CD4-positive, alpha-beta memory T cell (primary cell): ENCODE results near the gene GSC. TPM values are rescaled to one million over a fixed set of nuclear protein-coding genes. Genes with fewer than 3 reads are reported as not detected.

Source experiments
- CTCF ChIA-PET: fragments of 350-600 bp; sonication (Branson Sonifier 250); formaldehyde crosslinking; loops from one replicate; lab custom pipeline; 2021; ENCODE audit warnings: inconsistent platforms; ENCODE audit not compliant: partially characterized antibody; lab: Charles Lee
- POLR2A ChIA-PET: fragments of 350-600 bp; sonication (Branson Sonifier 250); formaldehyde crosslinking; loops from one replicate; lab custom pipeline; 2021; ENCODE audit not compliant: partially characterized antibody; lab: Charles Lee
- DNase-seq, 5 donors: peaks; one replicate each; pipeline versions ENCODE4 v3.0.0 to v3.0.0-alpha.2; 2020 to 2022; ENCODE audit warnings: mixed read lengths in 1 of 5
- H3K27ac ChIP-seq: one replicate; pipeline ENCODE4 v1.7.0; 2013; ENCODE audit warnings: low read depth, low read length
- H3K27me3 ChIP-seq: 2 replicates; pipeline ENCODE4 v1.7.0; 2013; ENCODE audit warnings: mild to moderate bottlenecking, low read length, moderate library complexity; ENCODE audit not compliant: insufficient read depth
- H3K36me3 ChIP-seq: 2 replicates; pipeline ENCODE4 v1.7.0; 2013; ENCODE audit warnings: mild to moderate bottlenecking, low read length, moderate library complexity; ENCODE audit not compliant: insufficient read depth
- H3K4me1 ChIP-seq: 2 replicates; pipeline ENCODE4 v1.7.0; 2013; ENCODE audit warnings: mild to moderate bottlenecking, low read length, moderate library complexity; ENCODE audit not compliant: insufficient read depth
- H3K4me3 ChIP-seq, 2 donors: one replicate each; pipeline ENCODE4 v1.7.0; 2013; ENCODE audit warnings: low read length in 2 of 2, mild to moderate bottlenecking in 1 of 2
- H3K9me3 ChIP-seq, 2 donors: one replicate each; pipeline ENCODE4 v1.7.0; 2013; ENCODE audit warnings: low read length in 2 of 2, control low read depth in 1 of 2; ENCODE audit not compliant: control insufficient read depth in 1 of 2
- H3K27ac Mint-ChIP-seq, 7 donors: one replicate each; pipeline ENCODE4 v1.8.0; 2020 to 2021; ENCODE audit warnings: mixed read lengths in 7 of 7, mild to moderate bottlenecking in 6 of 7, inconsistent platforms in 3 of 7, moderate library complexity in 3 of 7
- H3K27me3 Mint-ChIP-seq, 2 donors: one replicate each; pipeline ENCODE4 v1.8.0; 2020 to 2021; ENCODE audit warnings: mixed read lengths in 2 of 2
- H3K36me3 Mint-ChIP-seq, 2 donors: one replicate each; pipeline ENCODE4 v1.8.0; 2020 to 2021; ENCODE audit warnings: mixed read lengths in 2 of 2, inconsistent platforms in 1 of 2, mild to moderate bottlenecking in 1 of 2
- H3K4me1 Mint-ChIP-seq, 4 donors: one replicate each; pipeline ENCODE4 v1.8.0; 2020 to 2021; ENCODE audit warnings: mixed read lengths in 4 of 4, mild to moderate bottlenecking in 1 of 4
- H3K4me3 Mint-ChIP-seq, 8 donors: one replicate each; pipeline ENCODE4 v1.8.0; 2020 to 2021; ENCODE audit warnings: mixed read lengths in 8 of 8, mild to moderate bottlenecking in 7 of 8, moderate library complexity in 6 of 8, inconsistent platforms in 3 of 8
- H3K9me3 Mint-ChIP-seq, 8 donors: one replicate each; pipeline ENCODE4 v1.8.0; 2020 to 2021; ENCODE audit warnings: mixed read lengths in 8 of 8, mild to moderate bottlenecking in 5 of 8, inconsistent platforms in 3 of 8, moderate library complexity in 1 of 8
- intact Hi-C: fragments of 100-400 bp; cut with micrococcal nuclease; formaldehyde crosslinking; loops from one replicate; pipeline ENCODE4 v1.15.1; 2023
- polyA plus RNA-seq, 2 donors: library from polyadenylated mRNA; unstranded; fragments of 300-500 nt; fragmentation: Illumina TruSeq; gene quantifications; one replicate each; pipeline ENCODE4 v1.2.3, GENCODE V29; 2021
- total RNA-seq, 2 experiments: library from RNA; stranded (reverse); gene quantifications; one replicate each; pipeline ENCODE4 v1.2.3, GENCODE V29; 2021

The GSC gene
- total and polyA plus RNA-seq, 4 experiments from 2014 or later = 0.35 TPM; not detected in 3

- H3K27me3 ChIP-seq = peaks cover 48% of the 10 kb centered on the region
- H3K9me3 ChIP-seq = no peaks in the 10 kb centered on the region
- Mint-ChIP-seq H3K36me3 (peaks cover 0 to 3% of the 10 kb centered on the region in 2 donors), H3K4me3 (no peak overlapping the region), H3K27ac (peak overlapping the region in 1 of 7 donors; percentile 22), H3K9me3 (peaks cover 0 to 16% (median 2%) of the 10 kb centered on the region in 8 donors), H3K27me3 (peaks cover 57 to 69% of the 10 kb centered on the region in 2 donors), H3K4me1 (peaks cover 4 to 12% (median 8%) of the 10 kb centered on the region in 4 donors)
- H3K4me3 ChIP-seq = no peak overlapping the region
- H3K36me3 ChIP-seq = no peaks in the 10 kb centered on the region
- DNase-seq = no peak
- CTCF ChIA-PET = no interaction called here
- intact Hi-C loops = no loop called here
- no peaks in the 10 kb centered on the region for H3K4me1 ChIP-seq
- POLR2A ChIA-PET = no interaction called here
- no peak overlapping the region for H3K27ac ChIP-seq
These were observed 5.9 kb upstream of the GSC start for GRCh38 chr14:94775871-94776210.

GRCh38 chr14:94775091-94775870 is 5.4 kb upstream of the GSC start:
- Histone ChIP-seq H3K36me3 (no peaks in the 10 kb centered on the region), H3K27me3 (peaks cover 54% of the 10 kb centered on the region), H3K4me1 (peaks cover 2% of the 10 kb centered on the region), H3K4me3 (no peak overlapping the region), H3K27ac (no peak overlapping the region), H3K9me3 (no peaks in the 10 kb centered on the region)
- intact Hi-C loops = no loop called here
- H3K4me3 Mint-ChIP-seq = no peak overlapping the region
- H3K27ac Mint-ChIP-seq = peak overlapping the region in 1 of 7 donors; percentile 22
- H3K27me3 Mint-ChIP-seq = peaks cover 58 to 70% of the 10 kb centered on the region in 2 donors
- H3K36me3 Mint-ChIP-seq = peaks cover 0 to 3% of the 10 kb centered on the region in 2 donors
- POLR2A ChIA-PET = no interaction called here
- CTCF ChIA-PET = no interaction called here
- H3K4me1 Mint-ChIP-seq = peaks cover 7 to 15% (median 11%) of the 10 kb centered on the region in 4 donors
- peaks cover 0 to 16% (median 2%) of the 10 kb centered on the region in 8 donors for H3K9me3 Mint-ChIP-seq
- no peak for DNase-seq

- H3K27me3 Mint-ChIP-seq = peaks cover 58 to 70% of the 10 kb centered on the region in 2 donors
- H3K9me3 Mint-ChIP-seq = peaks cover 0 to 16% (median 2%) of the 10 kb centered on the region in 8 donors
- Histone ChIP-seq H3K4me3 (no peak overlapping the region), H3K27ac (no peak overlapping the region), H3K4me1 (peaks cover 5% of the 10 kb centered on the region), H3K9me3 (no peaks in the 10 kb centered on the region), H3K36me3 (no peaks in the 10 kb centered on the region), H3K27me3 (peaks cover 57% of the 10 kb centered on the region)
- intact Hi-C loops = no loop called here
- H3K27ac Mint-ChIP-seq = peak overlapping the region in 1 of 7 donors; percentile 22
- peaks cover 8 to 20% (median 12%) of the 10 kb centered on the region in 4 donors for H3K4me1 Mint-ChIP-seq
- H3K4me3 Mint-ChIP-seq = peak overlapping the region in 1 of 8 donors; percentile 32
- ChIA-PET POLR2A (no interaction called here), CTCF (no interaction called here)
- peaks cover 0 to 3% of the 10 kb centered on the region in 2 donors for H3K36me3 Mint-ChIP-seq
- DNase-seq = no peak
These were observed 4.6 kb upstream of the GSC start for GRCh38 chr14:94774344-94775090.

GRCh38 chr14:94773655-94774343 is 3.9 kb upstream of the GSC start:
- H3K36me3 ChIP-seq = no peaks in the 10 kb centered on the region
- POLR2A ChIA-PET = no interaction called here
- H3K27me3 ChIP-seq = peaks cover 57% of the 10 kb centered on the region
- Mint-ChIP-seq H3K4me1 (peaks cover 8 to 26% (median 16%) of the 10 kb centered on the region in 4 donors), H3K4me3 (peak overlapping the region in 1 of 8 donors; percentile 32), H3K27ac (peak overlapping the region in 2 of 7 donors; percentile 22 to 81), H3K27me3 (peaks cover 56 to 69% of the 10 kb centered on the region in 2 donors), H3K9me3 (peaks cover 0 to 16% (median 2%) of the 10 kb centered on the region in 8 donors), H3K36me3 (no peaks in the 10 kb centered on the region)
- intact Hi-C loops = no loop called here
- no peak overlapping the region for H3K4me3 ChIP-seq
- no peak overlapping the region for H3K27ac ChIP-seq
- H3K4me1 ChIP-seq = peaks cover 11% of the 10 kb centered on the region
- H3K9me3 ChIP-seq = no peaks in the 10 kb centered on the region
- CTCF ChIA-PET = no interaction called here
- DNase-seq = no peak

- intact Hi-C loops = no loop called here
- H3K4me3 Mint-ChIP-seq = peak overlapping the region in 4 of 8 donors; percentile 9 to 22 (median 16)
- H3K9me3 ChIP-seq = no peaks in the 10 kb centered on the region
- H3K4me1 Mint-ChIP-seq = peaks cover 10 to 33% (median 20%) of the 10 kb centered on the region in 4 donors
- POLR2A ChIA-PET = no interaction called here
- H3K36me3 Mint-ChIP-seq = no peaks in the 10 kb centered on the region
- DNase-seq = no peak
- peaks cover 60 to 69% of the 10 kb centered on the region in 2 donors for H3K27me3 Mint-ChIP-seq
- H3K27ac ChIP-seq = no peak overlapping the region
- H3K27ac Mint-ChIP-seq = no peak overlapping the region
- peaks cover 57% of the 10 kb centered on the region for H3K27me3 ChIP-seq
- no peaks in the 10 kb centered on the region for H3K36me3 ChIP-seq
- peaks cover 0 to 16% (median 2%) of the 10 kb centered on the region in 8 donors for H3K9me3 Mint-ChIP-seq
- CTCF ChIA-PET = no interaction called here
- H3K4me3 ChIP-seq = no peak overlapping the region
- peaks cover 12% of the 10 kb centered on the region for H3K4me1 ChIP-seq
These were observed 3.2 kb upstream of the GSC start for GRCh38 chr14:94773061-94773648.

GRCh38 chr14:94772548-94772947 is 2.6 kb upstream of the GSC start:
- peaks cover 57% of the 10 kb centered on the region for H3K27me3 ChIP-seq
- H3K27ac ChIP-seq = no peak overlapping the region
- Mint-ChIP-seq H3K27me3 (peaks cover 58 to 69% of the 10 kb centered on the region in 2 donors), H3K4me3 (no peak overlapping the region), H3K4me1 (peaks cover 12 to 37% (median 23%) of the 10 kb centered on the region in 4 donors), H3K9me3 (peaks cover 0 to 16% (median 2%) of the 10 kb centered on the region in 8 donors), H3K27ac (peak overlapping the region in 2 of 7 donors; percentile 55 to 65), H3K36me3 (no peaks in the 10 kb centered on the region)
- POLR2A ChIA-PET = no interaction called here
- intact Hi-C loops = no loop called here
- CTCF ChIA-PET = no interaction called here
- no peaks in the 10 kb centered on the region for H3K36me3 ChIP-seq
- H3K4me1 ChIP-seq = peaks cover 12% of the 10 kb centered on the region
- no peaks in the 10 kb centered on the region for H3K9me3 ChIP-seq
- no peak for DNase-seq
- no peak overlapping the region for H3K4me3 ChIP-seq
